Stimulated activated CD4-positive, alpha-beta T cell treated with anti-CD3 and anti-CD28 coated beads, Interleukin-15, amount 100 ng/mL, for 48 hours (primary cell): ENCODE measurements around the gene SERPINB4.

Experiments used
- DNase-seq, 2 donors: peaks; one replicate each; pipeline ENCODE4 v3.0.0-alpha.2; 2020; ENCODE audit warnings: low read depth in 2 of 2

SERPINB4 gene

DNA sequence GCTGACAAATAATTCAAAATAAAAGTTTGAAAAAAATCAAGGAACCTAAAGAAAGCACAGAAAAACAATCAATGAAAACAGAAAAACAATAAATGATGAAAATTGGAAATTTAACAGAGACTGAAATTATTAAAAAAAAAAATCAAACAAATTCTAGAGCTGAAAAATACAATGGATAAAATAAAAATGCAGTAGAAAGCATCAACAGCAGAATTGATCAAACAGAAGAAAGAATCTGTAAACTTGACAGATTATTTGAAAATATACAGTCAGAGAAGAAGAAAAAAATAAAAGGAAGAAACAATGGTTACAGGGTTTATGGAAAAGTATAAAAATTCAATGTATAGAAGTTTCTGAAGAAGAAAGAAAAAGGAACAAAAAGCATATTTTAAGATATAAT, 16.2 kb downstream of the SERPINB4 start:
- DNase-seq = no peak

DNA sequence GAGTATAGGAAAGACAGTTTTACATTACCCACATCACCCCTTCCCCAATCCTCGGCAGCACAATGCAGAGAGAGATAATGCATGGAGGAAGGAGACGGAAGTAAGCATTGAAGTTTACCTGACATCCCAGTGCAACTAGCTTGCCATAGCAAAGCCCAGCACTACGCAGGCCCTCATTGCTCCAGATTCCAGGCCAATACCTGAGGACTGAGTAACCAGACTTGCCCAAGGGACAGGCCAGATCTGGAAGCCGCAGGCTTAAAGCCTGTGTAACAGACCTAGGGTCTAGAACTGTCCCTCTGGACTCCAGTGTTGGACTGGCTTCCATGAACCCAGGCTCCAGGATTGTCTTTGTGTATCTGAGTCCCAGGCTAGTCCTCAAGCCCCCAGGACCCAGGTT, 17.6 kb downstream of the SERPINB4 start:
- no peak for DNase-seq

DNA sequence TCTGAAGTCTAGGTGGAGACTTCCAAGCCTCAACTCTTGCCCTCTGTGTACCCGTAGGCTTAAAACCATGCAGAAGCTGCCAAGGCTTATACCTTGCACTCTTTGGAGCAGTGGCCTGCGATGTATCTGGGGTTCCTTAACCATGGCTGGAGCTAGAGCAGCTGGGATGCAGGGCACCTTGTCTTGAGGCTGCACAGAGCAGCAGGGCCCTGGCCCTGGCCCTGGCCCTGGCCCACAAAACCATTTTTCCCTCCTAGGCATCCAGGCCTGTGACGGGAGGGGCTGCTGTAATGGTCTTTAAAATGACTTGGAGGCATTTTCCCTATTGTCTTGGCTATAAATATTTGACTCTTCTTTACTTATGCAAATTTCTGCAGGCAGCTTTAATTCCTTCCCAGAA, 19.2 kb downstream of the SERPINB4 start:
- DNase-seq = no peak

DNA sequence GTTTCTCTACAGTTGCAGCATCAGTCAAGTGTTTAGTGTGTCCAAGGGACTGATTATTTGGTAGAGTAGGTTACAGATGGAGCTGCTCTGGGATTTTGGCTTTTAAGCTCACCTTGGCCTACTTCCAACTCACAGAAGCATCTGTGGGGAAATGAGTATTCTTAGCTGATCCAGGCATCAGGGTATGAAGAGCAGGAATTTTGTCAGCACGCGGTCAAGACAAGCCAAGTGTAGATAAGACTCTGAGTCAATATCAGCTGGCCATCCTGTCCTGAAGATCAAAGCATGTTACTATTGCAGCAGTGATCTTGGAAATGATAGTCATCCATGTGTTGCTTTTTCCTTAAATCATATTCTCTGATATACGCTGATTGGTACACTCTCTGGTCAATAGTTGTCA, 24.4 kb downstream of the SERPINB4 start:
- no peak for DNase-seq

DNA sequence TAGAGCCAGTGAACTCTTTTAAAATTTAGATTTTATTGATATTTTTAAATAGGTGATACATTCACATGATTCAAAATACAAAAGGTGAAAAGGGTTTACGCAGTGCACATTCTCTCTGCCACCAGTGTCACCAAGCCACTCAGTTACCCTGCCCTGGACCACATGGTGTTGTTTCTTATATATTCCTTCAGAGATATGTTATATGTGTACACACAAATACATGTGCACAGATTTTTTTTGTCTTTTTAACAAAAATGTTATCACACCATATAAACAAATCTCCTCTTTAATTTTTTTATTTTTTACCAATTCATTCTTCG, 26.2 kb downstream of the SERPINB4 start:
- DNase-seq = no peak

DNA sequence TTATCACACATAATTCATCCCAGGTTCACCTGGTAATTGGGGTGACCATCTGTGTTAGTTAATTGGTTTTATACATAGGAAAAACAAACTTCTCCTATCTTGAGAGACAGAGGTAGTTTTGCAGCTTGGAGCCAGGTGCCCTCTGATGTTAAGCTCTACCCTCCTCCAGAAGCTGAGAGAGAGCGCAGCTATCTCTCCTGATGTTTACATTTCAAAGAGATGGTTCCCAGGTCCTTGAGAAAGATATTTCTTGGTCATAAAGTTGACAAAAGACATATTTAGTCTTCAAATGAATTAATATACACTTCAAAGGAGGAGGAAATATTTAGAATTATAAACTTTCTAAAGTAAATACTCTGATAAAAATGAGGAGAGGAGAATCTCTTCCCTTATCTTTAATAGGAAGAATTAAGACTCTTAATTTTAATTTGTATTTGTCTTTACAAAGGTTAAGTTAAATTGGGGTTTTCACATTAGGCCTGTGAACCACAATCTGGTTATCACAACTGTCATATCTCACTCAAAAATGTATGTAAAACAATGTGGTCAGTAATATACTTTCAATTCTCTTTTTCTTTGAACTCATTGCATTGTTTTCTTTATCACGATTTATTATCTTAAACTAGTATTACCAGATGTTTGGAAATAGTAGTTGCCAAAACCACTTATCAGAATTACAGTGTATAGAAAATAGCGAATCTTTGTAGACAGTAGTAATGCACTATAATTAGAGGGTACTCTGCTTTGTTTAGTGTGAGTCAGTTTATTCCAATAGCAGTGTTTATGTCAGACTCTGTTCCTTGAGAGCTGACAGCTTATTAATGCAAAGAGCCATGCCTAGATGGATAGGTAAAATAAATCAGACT, 26.8 kb downstream of the SERPINB4 start:
- DNase-seq = no peak

DNA sequence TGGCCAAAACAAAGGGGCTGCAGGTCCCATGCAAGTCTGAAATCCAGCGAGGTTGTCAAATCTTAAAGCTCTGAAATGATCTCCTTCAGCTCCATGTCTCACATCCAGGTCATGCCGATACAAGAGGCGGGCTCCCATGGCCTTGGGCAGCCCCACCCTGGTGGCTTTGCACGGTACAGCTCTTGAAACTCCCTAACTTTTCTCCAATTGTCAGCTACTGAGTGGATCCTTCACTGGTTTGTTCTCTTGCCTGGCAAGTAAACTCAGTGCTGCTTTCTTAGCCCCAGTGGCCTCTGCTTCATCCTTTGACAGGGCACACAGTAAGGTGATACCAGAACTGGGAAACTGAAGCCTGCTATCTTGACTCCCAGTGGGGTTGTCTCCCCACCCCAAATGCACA, 30.6 kb downstream of the SERPINB4 start:
- no peak for DNase-seq

DNA sequence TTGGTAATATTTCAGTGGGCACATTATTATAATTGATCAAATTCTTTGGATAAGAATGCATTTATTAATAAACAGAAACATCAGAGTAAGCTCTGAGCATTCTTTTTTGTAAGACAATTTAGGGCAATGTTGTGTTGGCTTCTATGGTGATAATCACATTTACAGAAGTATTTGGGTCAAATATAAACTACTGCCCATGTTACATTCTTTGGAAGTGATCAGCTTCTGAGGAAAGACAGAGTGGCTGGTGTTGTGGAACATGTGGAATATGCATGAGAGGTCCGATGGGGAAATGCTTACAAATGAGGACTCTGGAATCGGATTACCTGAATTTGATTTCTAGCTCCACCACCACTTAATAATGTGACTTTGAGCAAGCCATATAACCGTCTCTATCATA, 37.5 kb downstream of the SERPINB4 start:
- DNase-seq = no peak

DNA sequence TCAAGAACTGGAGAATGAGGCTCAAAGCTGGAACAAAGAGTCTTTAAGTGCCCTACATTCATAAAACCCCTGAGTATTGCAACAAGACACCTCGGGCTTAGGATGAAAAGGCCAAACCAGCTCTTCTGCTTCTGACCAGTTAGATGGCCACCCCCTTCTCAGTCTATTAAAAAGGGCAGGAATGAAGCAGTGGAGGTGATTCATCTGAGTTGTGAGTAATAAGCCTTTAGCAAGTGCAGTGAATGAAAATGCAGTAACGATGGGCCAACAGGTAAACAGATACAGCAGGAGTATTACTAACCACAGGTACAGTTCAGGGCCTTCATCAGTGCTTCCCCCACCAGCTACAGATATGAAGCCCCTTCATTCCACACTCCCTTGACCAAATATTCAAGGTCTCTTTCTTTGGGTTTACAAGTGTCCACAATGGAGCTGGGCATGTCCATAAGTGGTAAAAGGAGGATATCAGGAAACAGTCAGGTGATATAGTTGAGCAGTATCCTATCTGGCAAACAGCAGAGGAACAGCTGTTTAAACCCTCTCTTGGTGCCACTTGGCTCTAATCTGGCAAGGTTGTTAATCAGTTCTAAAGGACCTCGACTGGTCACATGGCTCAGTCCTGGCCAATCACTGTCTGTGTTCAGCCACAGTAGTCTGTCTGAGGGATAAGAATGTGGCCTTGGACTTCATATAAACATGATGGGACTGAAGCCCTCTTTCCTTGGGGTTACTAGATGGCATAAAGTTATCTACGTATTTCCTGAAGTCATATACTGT, 39.1 kb downstream of the SERPINB4 start:
- no peak for DNase-seq

DNA sequence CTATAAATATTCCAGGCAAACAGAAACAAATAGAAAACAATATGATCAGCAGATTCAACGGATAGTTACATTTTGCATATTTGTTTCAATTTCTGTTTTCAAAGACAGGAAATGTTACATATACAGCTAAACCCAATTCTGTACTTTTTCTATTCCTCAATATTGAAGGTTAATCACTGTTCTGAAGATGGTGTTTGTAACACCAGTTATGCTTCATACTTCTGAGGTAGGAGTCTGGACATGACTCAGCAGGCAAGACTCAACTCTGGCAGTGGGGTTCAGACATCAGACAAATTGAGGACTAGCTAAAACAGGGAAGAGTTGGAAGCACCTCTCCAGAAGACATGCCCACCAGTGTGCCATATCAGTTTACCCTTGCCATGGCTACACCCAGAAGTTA, 40.3 kb downstream of the SERPINB4 start:
- DNase-seq = no peak

DNA sequence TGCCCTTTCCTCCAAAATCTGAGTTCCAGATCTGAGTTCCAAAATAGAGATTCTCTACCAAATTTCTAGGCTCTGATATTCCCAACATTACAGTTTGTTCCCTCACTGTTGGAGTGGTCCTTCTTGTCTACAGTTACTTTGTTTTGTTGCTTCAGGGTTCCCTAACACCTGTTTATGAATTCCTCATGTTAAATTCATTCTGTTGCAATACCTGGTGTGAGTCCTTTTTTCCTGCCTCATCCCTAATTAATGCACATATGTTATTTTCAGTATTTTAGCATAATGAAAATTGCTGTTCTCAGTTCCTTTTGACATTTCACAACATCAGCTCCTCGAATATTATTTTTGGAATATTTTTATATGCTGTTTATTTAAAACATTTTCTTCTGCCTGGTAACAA, 40.7 kb downstream of the SERPINB4 start:
- DNase-seq = no peak

DNA sequence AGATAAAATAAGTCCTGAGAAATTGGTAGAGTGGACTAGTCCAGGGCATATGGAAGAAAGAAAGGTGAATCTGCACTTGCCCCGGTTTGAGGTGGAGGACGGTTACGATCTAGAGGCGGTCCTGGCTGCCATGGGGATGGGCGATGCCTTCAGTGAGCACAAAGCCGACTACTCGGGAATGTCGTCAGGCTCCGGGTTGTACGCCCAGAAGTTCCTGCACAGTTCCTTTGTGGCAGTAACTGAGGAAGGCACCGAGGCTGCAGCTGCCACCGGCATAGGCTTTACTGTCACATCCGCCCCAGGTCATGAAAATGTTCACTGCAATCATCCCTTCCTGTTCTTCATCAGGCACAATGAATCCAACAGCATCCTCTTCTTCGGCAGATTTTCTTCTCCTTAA, 47.1 kb downstream of the SERPINB4 start:
- DNase-seq = no peak

DNA sequence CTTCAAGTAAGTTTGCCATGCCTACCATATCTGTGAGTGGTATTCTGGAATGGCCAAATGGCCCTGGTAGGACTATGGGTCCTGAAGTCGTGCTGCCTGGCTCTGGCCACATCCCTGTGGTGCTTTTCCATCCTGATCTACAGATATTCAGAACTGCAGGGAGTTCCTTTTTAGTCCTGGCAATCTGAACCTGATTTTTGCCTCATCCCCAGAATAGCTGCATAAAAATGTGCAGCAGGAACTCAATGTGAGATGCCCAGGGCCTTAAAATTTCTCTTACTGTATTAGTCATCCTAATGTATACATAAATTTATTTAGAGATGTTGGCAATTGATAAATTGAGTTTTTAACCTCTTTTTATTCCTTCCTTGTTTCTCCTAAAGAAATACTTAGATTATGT, 51.6 kb downstream of the SERPINB4 start:
- no peak for DNase-seq

DNA sequence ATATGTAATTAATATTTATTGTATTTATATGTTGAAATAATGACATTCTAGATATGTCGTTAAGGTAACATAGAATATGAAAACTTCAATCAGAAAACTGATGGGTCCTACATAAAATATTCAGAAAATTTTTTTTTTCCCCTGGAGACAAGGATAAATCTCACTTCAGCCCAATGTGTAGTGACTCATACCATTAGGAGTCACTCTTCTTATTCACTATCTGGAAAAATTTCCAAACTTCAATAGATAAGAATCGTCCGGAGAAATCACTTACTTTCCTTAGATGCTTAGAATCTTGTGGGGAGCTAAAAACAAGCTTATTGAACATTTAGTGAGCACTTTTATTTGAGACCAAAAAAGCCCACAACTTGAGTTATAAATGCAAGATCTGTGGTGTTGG, 52.3 kb downstream of the SERPINB4 start:
- DNase-seq = no peak

DNA sequence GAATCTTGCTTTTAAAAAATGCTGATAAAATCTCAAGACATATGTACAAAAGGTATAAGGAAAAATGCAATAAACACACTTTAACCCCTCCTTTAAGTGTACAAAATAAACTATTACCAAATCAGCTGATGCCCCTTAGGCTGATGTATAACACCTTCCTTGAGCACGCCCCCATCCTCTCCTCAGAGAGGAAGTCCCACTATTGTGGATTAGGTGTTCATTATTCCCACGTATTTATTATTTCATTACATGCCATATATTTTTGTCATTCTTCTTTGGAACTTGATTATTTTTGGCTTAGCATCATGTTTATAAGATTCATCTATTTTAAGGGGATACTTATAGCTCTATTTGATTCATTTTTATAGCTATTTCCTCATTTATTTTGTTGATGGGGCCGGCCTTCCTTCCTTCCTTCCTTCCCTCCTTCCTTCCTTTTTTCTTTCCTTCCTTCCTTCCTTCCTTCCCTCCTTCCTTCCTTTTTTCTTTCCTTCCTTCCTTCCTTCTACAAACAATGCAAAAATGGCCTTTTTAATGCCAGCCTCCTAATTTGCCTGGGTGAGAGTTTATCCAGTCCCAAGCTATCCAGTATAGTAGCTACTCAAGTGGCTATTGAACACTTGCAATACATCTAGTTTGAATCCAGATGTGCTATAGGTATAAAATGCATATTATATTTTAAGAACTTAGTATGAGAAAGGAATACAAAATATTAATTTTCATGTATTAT, 52.9 kb downstream of the SERPINB4 start:
- DNase-seq = no peak

DNA sequence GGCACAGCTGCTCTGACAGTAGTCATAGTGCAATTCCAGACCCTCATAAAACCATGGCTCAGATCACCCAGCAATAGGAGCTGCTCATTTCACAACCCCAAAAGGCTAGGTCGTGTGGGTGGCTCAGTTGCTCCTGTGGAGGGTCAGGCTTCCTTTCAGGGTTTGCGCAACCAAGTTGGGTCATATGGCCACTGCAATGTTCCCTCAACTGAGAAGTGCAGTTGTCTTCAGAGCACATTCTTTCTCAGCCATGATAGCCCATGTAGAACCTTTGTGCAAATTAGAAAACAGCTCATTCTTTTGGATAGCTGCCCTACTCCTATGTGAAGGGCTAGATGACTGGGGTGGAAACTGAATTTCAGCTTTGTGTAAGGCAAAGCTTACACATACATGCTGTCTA, 53.7 kb downstream of the SERPINB4 start:
- no peak for DNase-seq

DNA sequence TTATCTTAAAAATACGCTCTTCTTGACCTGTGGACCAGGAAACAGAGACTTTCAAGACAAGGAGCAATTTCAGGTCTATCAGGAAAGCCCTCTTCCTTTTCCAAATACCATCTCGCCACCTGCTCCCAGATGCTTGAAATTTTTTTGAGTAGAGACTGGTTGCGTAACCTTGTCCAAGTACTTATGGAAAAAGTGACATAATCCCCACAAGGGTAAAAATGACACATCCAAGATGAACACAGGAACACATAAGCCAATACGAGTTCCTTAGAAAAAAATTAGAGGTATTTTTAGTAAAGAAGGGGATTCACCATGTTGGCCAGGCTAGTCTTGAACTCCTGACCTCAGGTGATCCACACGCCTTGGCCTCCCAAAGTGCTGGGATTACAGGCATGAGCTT, 55.1 kb downstream of the SERPINB4 start:
- no peak for DNase-seq
